GM23338 (cell line): Measurements from ENCODE around the gene GOLGA7B. TPM values are rescaled to one million over a fixed set of nuclear protein-coding genes. Genes with fewer than 3 reads are reported as not detected.

Experiments
- CREB1 ChIP-seq: fragments of 250-450 bp; sonication (Bioruptor Pico); IDR thresholded peaks from 2 replicates; pipeline ENCODE4 v1.5.0; 2020; ENCODE audit warnings: low read depth, mild to moderate bottlenecking, moderate library complexity
- CTCF ChIP-seq, 2 experiments: fragments of 200-600 bp in 1 of 2; sonication (generic) in 1 of 2; conservative IDR thresholded peaks; 2 replicates each; pipeline versions ENCODE4 v1.5.1 to v1.6.1; 2016 to 2017; ENCODE audit warnings: antibody characterized with exemption in 2 of 2, low read depth in 2 of 2, mild to moderate bottlenecking in 2 of 2, moderate library complexity in 1 of 2
- ETS1 ChIP-seq: IDR thresholded peaks from 2 replicates; pipeline ENCODE4 v1.6.1; 2016; ENCODE audit warnings: antibody characterized with exemption
- EZH2 ChIP-seq: fragments of 200-600 bp; sonication (generic); IDR thresholded peaks from one replicate; pipeline ENCODE4 v1.8.0; 2017; ENCODE audit warnings: antibody characterized with exemption, mild to moderate bottlenecking, low read depth; ENCODE audit not compliant: unreplicated experiment
- EZH2phosphoT487 ChIP-seq: fragments of 200-600 bp; sonication (generic); IDR thresholded peaks from one replicate; pipeline ENCODE4 v1.8.1; 2018; ENCODE audit warnings: antibody characterized with exemption; ENCODE audit not compliant: unreplicated experiment
- NANOG ChIP-seq: IDR thresholded peaks from 2 replicates; pipeline ENCODE4 v1.6.1; 2016; ENCODE audit warnings: antibody characterized with exemption, borderline replicate concordance
- REST ChIP-seq: IDR thresholded peaks from one replicate; pipeline ENCODE4 v1.6.1; 2018; ENCODE audit warnings: antibody characterized with exemption; ENCODE audit not compliant: unreplicated experiment
- STAT1 ChIP-seq: IDR thresholded peaks from one replicate; pipeline ENCODE4 v1.6.1; 2016; ENCODE audit warnings: antibody characterized with exemption; ENCODE audit not compliant: unreplicated experiment
- ZNF114 ChIP-seq: fragments of 250-450 bp; sonication (Bioruptor Pico); IDR thresholded peaks from 2 replicates; pipeline ENCODE4 v1.5.0; 2020; ENCODE audit warnings: mild to moderate bottlenecking, moderate library complexity
- ZNF331 ChIP-seq: fragments of 250-450 bp; sonication (Bioruptor Pico); IDR thresholded peaks from 2 replicates; pipeline ENCODE4 v1.5.0; 2020; ENCODE audit warnings: low read depth, mild to moderate bottlenecking, moderate library complexity
- polyA plus RNA-seq: library from polyadenylated mRNA; unstranded; fragments of >200 nt; fragmentation: Nextera tagmentation; extraction: Ambion mirVana; gene quantifications from 2 replicates; pipeline ENCODE4 v1.2.1, GENCODE V29; 2016
- total RNA-seq: library from RNA; depleted of rRNA; stranded (reverse); fragments of >200 nt; shearing (Covaris generic); gene quantifications from 2 replicates; pipeline ENCODE4 v1.2.3, GENCODE V29; 2014; rRNA removed

Gene GOLGA7B
- total and polyA plus RNA-seq, 2 experiments from 2014 or later, result 0.14 to 0.15 TPM

GRCh38 chr10:97920865-97921264 lies 71.2 kb downstream of the GOLGA7B start (continued):
- no peak for TF ChIP-seq REST
- no peak for TF ChIP-seq STAT1
- TF ChIP-seq EZH2, result no peak
- TF ChIP-seq ZNF331, result no peak
- TF ChIP-seq ETS1, result no peak
- TF ChIP-seq NANOG, result no peak
- no peak for TF ChIP-seq CTCF (conservative IDR thresholded peaks at IDR 0.05; ENCODE audit: low read depth in 2 of 2)
- TF ChIP-seq EZH2phosphoT487, result no peak
- no peak for TF ChIP-seq CREB1 (CRISPR knock-in tag)
- no peak for TF ChIP-seq ZNF114 (CRISPR knock-in tag)

Other genes starting within 250 kb of the GOLGA7B start
- 9.0 and 17.6 TPM in 2 replicates for gene MORN4, start 216.3 kb upstream of the GOLGA7B start, total RNA-seq
- gene MORN4, start 216.3 kb upstream of the GOLGA7B start, polyA plus RNA-seq, result 49.5 and 50.0 TPM in 2 replicates
- gene PI4K2A, start 209.2 kb upstream of the GOLGA7B start, total RNA-seq, result 23.3 and 29.2 TPM in 2 replicates
- gene PI4K2A, start 209.2 kb upstream of the GOLGA7B start, polyA plus RNA-seq, result 8.1 and 8.6 TPM in 2 replicates
- 7.4 and 8.2 TPM in 2 replicates for gene AVPI1, start 162.6 kb upstream of the GOLGA7B start, total RNA-seq
- gene AVPI1, start 162.6 kb upstream of the GOLGA7B start, polyA plus RNA-seq, result 7.6 and 8.9 TPM in 2 replicates
- 19.3 and 23.7 TPM in 2 replicates for gene MARVELD1, start 136.1 kb upstream of the GOLGA7B start, total RNA-seq
- gene MARVELD1, start 136.1 kb upstream of the GOLGA7B start, polyA plus RNA-seq, result 7.3 and 8.7 TPM in 2 replicates
- 20.7 and 25.8 TPM in 2 replicates for gene ZFYVE27, start 112.7 kb upstream of the GOLGA7B start, total RNA-seq
- 13.3 and 15.0 TPM in 2 replicates for gene ZFYVE27, start 112.7 kb upstream of the GOLGA7B start, polyA plus RNA-seq
- gene SFRP5, start 77.8 kb upstream of the GOLGA7B start, total RNA-seq, result 3.5 and 5.1 TPM in 2 replicates
- gene SFRP5, start 77.8 kb upstream of the GOLGA7B start, polyA plus RNA-seq, result 2.4 and 3.4 TPM in 2 replicates
- gene CRTAC1, start 180.8 kb downstream of the GOLGA7B start, total RNA-seq, result 0.74 and 1.2 TPM in 2 replicates
- gene CRTAC1, start 180.8 kb downstream of the GOLGA7B start, polyA plus RNA-seq, result 0.47 and 0.63 TPM in 2 replicates